Epithelial cell of proximal tubule (primary cell): Measurements from ENCODE around the gene ZSCAN5C. TPM values are rescaled to one million over a fixed set of nuclear protein-coding genes. Genes with fewer than 3 reads are reported as not detected.

Source experiments
- DNase-seq: peaks from one replicate; pipeline ENCODE4 v3.0.0-alpha.2; 2011; ENCODE audit warnings: low read depth
- H3K4me3 ChIP-seq: 2 replicates; pipeline ENCODE4 v1.5.1; 2011; ENCODE audit warnings: low read depth, mild to moderate bottlenecking, low read length
- CTCF ChIP-seq: conservative IDR thresholded peaks from 2 replicates; pipeline ENCODE4 v1.5.1; 2012; ENCODE audit warnings: low read depth, mild to moderate bottlenecking, low read length
- total RNA-seq: library from RNA; depleted of rRNA; stranded (reverse); fragments of >200 nt; gene quantifications from 2 replicates; pipeline ENCODE4 v1.2.3, GENCODE V29; 2015

The ZSCAN5C gene
- not detected in 2 replicates for total RNA-seq

- TF ChIP-seq CTCF: no peak
- no peak for DNase-seq
- no peak within 1 kb of the TSS for H3K4me3 ChIP-seq
Measured at GRCh38 chr19:56201973-56202372, at the start of gene ZSCAN5C. Gene ZSCAN5C, plus strand, starts transcription at chr19:56202273. Its CDS starts 3,641 bp downstream, at chr19:56205914.

GRCh38 chr19:56152644-56153043 lies 49.4 kb upstream of the ZSCAN5C start:
- no peak overlapping the region for H3K4me3 ChIP-seq
- DNase-seq: no peak
- no peak for TF ChIP-seq CTCF

GRCh38 chr19:56153507-56153906 lies 48.6 kb upstream of the ZSCAN5C start:
- TF ChIP-seq CTCF: no peak
- no peak overlapping the region for H3K4me3 ChIP-seq
- no peak for DNase-seq

- TF ChIP-seq CTCF: peak; percentile 57
- H3K4me3 ChIP-seq: no peak overlapping the region
- DNase-seq: no peak
Measured at GRCh38 chr19:56155124-56155687, 46.9 kb upstream of the ZSCAN5C start.

- DNase-seq: no peak
- no peak for TF ChIP-seq CTCF
- H3K4me3 ChIP-seq: no peak overlapping the region
Measured at GRCh38 chr19:56156768-56157167, 45.3 kb upstream of the ZSCAN5C start.

GRCh38 chr19:56158170-56158757 lies 43.8 kb upstream of the ZSCAN5C start:
- no peak overlapping the region for H3K4me3 ChIP-seq
- no peak for TF ChIP-seq CTCF
- no peak for DNase-seq

- TF ChIP-seq CTCF: no peak
- no peak for DNase-seq
- no peak overlapping the region for H3K4me3 ChIP-seq
Measured at GRCh38 chr19:56159009-56159559, 43.0 kb upstream of the ZSCAN5C start.
